Muscle layer of duodenum (tissue), 2 donors: ENCODE measurements around the gene CDH12.
"Not testable (repeated sequence)": the region's sequence is repeated elsewhere in the genome, so short reads cannot be mapped to it uniquely, and the experiment has no call there.

Experiments
- H3K27ac ChIP-seq: one replicate; pipeline ENCODE4 v1.7.0; 2013; ENCODE audit warnings: mild to moderate bottlenecking, low read length
- H3K27me3 ChIP-seq: one replicate; pipeline ENCODE4 v1.7.0; 2013; ENCODE audit warnings: low read depth, mild to moderate bottlenecking, control low read depth, low read length
- H3K36me3 ChIP-seq, 2 donors: one replicate each; pipeline ENCODE4 v1.7.0; 2013; ENCODE audit warnings: low read length in 2 of 2, control low read depth in 1 of 2, mild to moderate bottlenecking in 1 of 2; ENCODE audit not compliant: insufficient read depth in 2 of 2, control insufficient read depth in 1 of 2
- H3K4me1 ChIP-seq, 2 donors: one replicate each; pipeline ENCODE4 v1.7.0; 2013; ENCODE audit warnings: low read length in 2 of 2, mild to moderate bottlenecking in 2 of 2, control low read depth in 1 of 2, moderate library complexity in 1 of 2; ENCODE audit not compliant: insufficient read depth in 2 of 2, control insufficient read depth in 1 of 2
- H3K4me3 ChIP-seq, 2 donors: one replicate each; pipeline ENCODE4 v1.7.0; 2013; ENCODE audit warnings: low read length in 2 of 2, low read depth in 1 of 2, mild to moderate bottlenecking in 1 of 2
- H3K9me3 ChIP-seq, 2 donors: one replicate each; pipeline ENCODE4 v1.7.0; 2013; ENCODE audit warnings: low read length in 2 of 2, control low read depth in 1 of 2, mild to moderate bottlenecking in 1 of 2; ENCODE audit not compliant: control insufficient read depth in 1 of 2
- donor health status: healthy.

Gene CDH12

GRCh38 chr5:22010808-22011207 lies 842.3 kb downstream of the CDH12 start:
- not testable (repeated sequence) for H3K4me1 ChIP-seq, H3K9me3 ChIP-seq, H3K27ac ChIP-seq, H3K27me3 ChIP-seq, H3K36me3 ChIP-seq, H3K4me3 ChIP-seq

GRCh38 chr5:22001097-22001496 lies 852.0 kb downstream of the CDH12 start:
- not testable (repeated sequence) for H3K4me3 ChIP-seq, H3K27me3 ChIP-seq, H3K27ac ChIP-seq, H3K9me3 ChIP-seq, H3K36me3 ChIP-seq, H3K4me1 ChIP-seq

- H3K4me3 ChIP-seq, H3K36me3 ChIP-seq, H3K4me1 ChIP-seq, H3K27ac ChIP-seq, H3K27me3 ChIP-seq, H3K9me3 ChIP-seq: not testable (repeated sequence)
These were observed 867.3 kb downstream of the CDH12 start for GRCh38 chr5:21985799-21986198.

- H3K4me1 ChIP-seq, H3K9me3 ChIP-seq, H3K27me3 ChIP-seq, H3K27ac ChIP-seq, H3K36me3 ChIP-seq, H3K4me3 ChIP-seq: not testable (repeated sequence)
These were observed 901.6 kb downstream of the CDH12 start for GRCh38 chr5:21951571-21951970.

GRCh38 chr5:21931116-21931515 lies 922.0 kb downstream of the CDH12 start:
- H3K4me1 ChIP-seq = no peaks in the 10 kb centered on the region
- H3K27ac ChIP-seq = no peak overlapping the region
- H3K27me3 ChIP-seq = no peaks in the 10 kb centered on the region

GRCh38 chr5:21919414-21920022 lies 933.6 kb downstream of the CDH12 start:
- Histone ChIP-seq H3K4me3 (no peak overlapping the region), H3K27ac (no peak overlapping the region), H3K4me1 (no peaks in the 10 kb centered on the region), H3K9me3 (no peaks in the 10 kb centered on the region), H3K36me3 (no peaks in the 10 kb centered on the region), H3K27me3 (no peaks in the 10 kb centered on the region)

More at GRCh38 chr5:21931116-21931515, 922.0 kb downstream of the CDH12 start:
- Histone ChIP-seq H3K4me3 (no peak overlapping the region), H3K36me3 (no peaks in the 10 kb centered on the region), H3K9me3 (no peaks in the 10 kb centered on the region)

GRCh38 chr5:21918451-21918850 lies 934.7 kb downstream of the CDH12 start:
- Histone ChIP-seq H3K4me1 (no peaks in the 10 kb centered on the region), H3K9me3 (no peaks in the 10 kb centered on the region), H3K27ac (no peak overlapping the region), H3K36me3 (no peaks in the 10 kb centered on the region), H3K4me3 (no peak overlapping the region), H3K27me3 (no peaks in the 10 kb centered on the region)

- Histone ChIP-seq H3K4me3 (no peak overlapping the region), H3K36me3 (no peaks in the 10 kb centered on the region), H3K27ac (no peak overlapping the region), H3K4me1 (no peaks in the 10 kb centered on the region), H3K9me3 (no peaks in the 10 kb centered on the region), H3K27me3 (no peaks in the 10 kb centered on the region)
These were observed 942.4 kb downstream of the CDH12 start for GRCh38 chr5:21910731-21911130.

- no peaks in the 10 kb centered on the region for H3K9me3 ChIP-seq
These were observed 957.3 kb downstream of the CDH12 start for GRCh38 chr5:21895766-21896350.

GRCh38 chr5:21893161-21893560 lies 960.0 kb downstream of the CDH12 start:
- Histone ChIP-seq H3K4me1 (no peaks in the 10 kb centered on the region), H3K36me3 (no peaks in the 10 kb centered on the region), H3K27me3 (no peaks in the 10 kb centered on the region), H3K27ac (no peak overlapping the region), H3K4me3 (no peak overlapping the region), H3K9me3 (no peaks in the 10 kb centered on the region)

More at GRCh38 chr5:21895766-21896350, 957.3 kb downstream of the CDH12 start:
- Histone ChIP-seq H3K36me3 (no peaks in the 10 kb centered on the region), H3K4me3 (no peak overlapping the region), H3K4me1 (no peaks in the 10 kb centered on the region), H3K27me3 (no peaks in the 10 kb centered on the region), H3K27ac (no peak overlapping the region)

GRCh38 chr5:21889581-21889980 lies 963.6 kb downstream of the CDH12 start:
- H3K27me3 ChIP-seq = no peaks in the 10 kb centered on the region
- no peaks in the 10 kb centered on the region for H3K36me3 ChIP-seq
- H3K4me1 ChIP-seq = no peaks in the 10 kb centered on the region
- H3K9me3 ChIP-seq = no peaks in the 10 kb centered on the region
- no peak overlapping the region for H3K4me3 ChIP-seq
- no peak overlapping the region for H3K27ac ChIP-seq
